ENCODE measurements around the gene PHACTR1. TPM values are rescaled to one million over a fixed set of nuclear protein-coding genes. Genes with fewer than 3 reads are reported as not detected.

The PHACTR1 gene
- total RNA-seq, 4 donors from 2014 or later = 2.0 to 8.3 (median 4.5) TPM

DNA sequence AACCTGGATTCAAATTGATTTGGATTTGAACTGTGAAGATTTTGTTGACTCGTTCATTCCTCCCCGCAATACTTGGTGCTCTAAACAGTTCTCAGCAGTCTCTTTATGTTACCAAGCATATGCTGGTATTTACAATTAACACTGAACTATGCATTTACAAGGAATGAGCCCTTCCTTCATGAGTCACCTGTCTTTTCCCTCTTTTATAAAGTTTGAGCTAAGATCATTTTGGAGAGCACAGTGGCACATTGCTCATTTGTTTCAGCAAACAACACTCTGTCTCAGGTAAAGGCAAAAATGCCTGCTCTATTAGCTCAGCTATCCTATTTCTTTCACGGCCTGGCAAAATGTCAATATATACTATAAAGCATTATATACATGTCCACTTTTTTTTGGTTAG lies 285.4 kb downstream of the PHACTR1 start:
- no peak overlapping the region for H3K27ac ChIP-seq
- H3K36me3 ChIP-seq = peaks cover 0 to 2% of the 10 kb centered on the region in 2 donors
- no peaks in the 10 kb centered on the region for H3K27me3 ChIP-seq
- no peak for DNase-seq
- TF ChIP-seq, protein P1, sequence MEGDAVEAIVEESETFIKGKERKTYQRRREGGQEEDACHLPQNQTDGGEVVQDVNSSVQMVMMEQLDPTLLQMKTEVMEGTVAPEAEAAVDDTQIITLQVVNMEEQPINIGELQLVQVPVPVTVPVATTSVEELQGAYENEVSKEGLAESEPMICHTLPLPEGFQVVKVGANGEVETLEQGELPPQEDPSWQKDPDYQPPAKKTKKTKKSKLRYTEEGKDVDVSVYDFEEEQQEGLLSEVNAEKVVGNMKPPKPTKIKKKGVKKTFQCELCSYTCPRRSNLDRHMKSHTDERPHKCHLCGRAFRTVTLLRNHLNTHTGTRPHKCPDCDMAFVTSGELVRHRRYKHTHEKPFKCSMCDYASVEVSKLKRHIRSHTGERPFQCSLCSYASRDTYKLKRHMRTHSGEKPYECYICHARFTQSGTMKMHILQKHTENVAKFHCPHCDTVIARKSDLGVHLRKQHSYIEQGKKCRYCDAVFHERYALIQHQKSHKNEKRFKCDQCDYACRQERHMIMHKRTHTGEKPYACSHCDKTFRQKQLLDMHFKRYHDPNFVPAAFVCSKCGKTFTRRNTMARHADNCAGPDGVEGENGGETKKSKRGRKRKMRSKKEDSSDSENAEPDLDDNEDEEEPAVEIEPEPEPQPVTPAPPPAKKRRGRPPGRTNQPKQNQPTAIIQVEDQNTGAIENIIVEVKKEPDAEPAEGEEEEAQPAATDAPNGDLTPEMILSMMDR (IDR thresholded peaks at IDR 0.05) = no peak
- TF ChIP-seq POLR2A (IDR thresholded peaks at IDR 0.05) = no peak
- no peaks in the 10 kb centered on the region for H3K4me1 ChIP-seq
- no peaks in the 10 kb centered on the region for H3K9me3 ChIP-seq
- intact Hi-C loops (cut with DNase I; ENCODE audit: low total_unique reads) = no loop called here
- no peak overlapping the region for H3K4me3 ChIP-seq

DNA sequence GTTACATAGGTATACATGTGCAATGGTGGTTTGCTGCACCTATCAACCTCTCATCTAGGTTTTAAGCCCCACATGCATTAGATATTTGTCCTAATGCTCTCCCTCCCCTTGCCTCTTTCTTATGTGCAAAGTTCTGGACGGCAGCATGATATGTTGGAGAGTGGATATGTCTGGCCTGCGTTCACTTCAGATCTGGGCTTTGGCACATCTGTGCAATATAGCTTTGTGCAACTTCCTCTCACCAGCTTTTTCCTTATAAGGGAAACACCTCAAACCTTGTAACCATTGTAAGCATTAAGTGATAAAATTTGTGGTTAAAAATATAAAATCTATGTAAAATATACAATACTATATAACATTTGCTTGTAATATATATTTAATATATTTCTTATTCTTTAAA lies 288.0 kb downstream of the PHACTR1 start:
- intact Hi-C loops (cut with DNase I; ENCODE audit: low total_unique reads) = no loop called here
- no peak for DNase-seq
- Histone ChIP-seq H3K4me3 (no peak overlapping the region), H3K9me3 (no peaks in the 10 kb centered on the region), H3K27ac (no peak overlapping the region), H3K36me3 (peaks cover 0 to 2% of the 10 kb centered on the region in 2 donors), H3K4me1 (no peaks in the 10 kb centered on the region), H3K27me3 (no peaks in the 10 kb centered on the region)
- no peak for TF ChIP-seq POLR2A (IDR thresholded peaks at IDR 0.05)
- TF ChIP-seq, protein P1 (IDR thresholded peaks at IDR 0.05) = no peak

DNA sequence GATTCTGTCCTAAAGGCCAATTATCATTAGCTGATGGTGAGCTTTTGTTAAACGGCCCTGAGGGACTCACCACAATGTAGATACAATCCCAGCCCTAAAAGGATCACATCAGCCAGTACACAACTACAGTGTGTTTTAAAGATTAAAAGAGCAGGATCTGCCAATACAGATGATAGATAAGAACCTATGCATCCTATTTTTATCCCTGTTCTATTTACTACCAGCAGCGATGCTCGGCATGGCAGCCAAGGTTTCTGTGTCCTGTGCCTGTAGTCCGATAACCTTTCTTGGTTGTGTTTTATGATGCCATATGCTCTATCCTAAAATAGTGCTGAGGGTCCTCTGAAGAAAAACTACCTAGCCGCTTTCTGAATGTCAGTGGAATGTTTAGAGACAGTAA lies 289.4 kb downstream of the PHACTR1 start:
- Histone ChIP-seq H3K27me3 (no peaks in the 10 kb centered on the region), H3K27ac (no peak overlapping the region), H3K4me3 (no peak overlapping the region), H3K9me3 (no peaks in the 10 kb centered on the region), H3K4me1 (no peaks in the 10 kb centered on the region), H3K36me3 (peaks cover 0 to 2% of the 10 kb centered on the region in 2 donors)
- TF ChIP-seq, protein P1 (IDR thresholded peaks at IDR 0.05) = no peak
- TF ChIP-seq POLR2A (IDR thresholded peaks at IDR 0.05) = no peak
- intact Hi-C loops (cut with DNase I; ENCODE audit: low total_unique reads) = no loop called here
- DNase-seq = no peak

DNA sequence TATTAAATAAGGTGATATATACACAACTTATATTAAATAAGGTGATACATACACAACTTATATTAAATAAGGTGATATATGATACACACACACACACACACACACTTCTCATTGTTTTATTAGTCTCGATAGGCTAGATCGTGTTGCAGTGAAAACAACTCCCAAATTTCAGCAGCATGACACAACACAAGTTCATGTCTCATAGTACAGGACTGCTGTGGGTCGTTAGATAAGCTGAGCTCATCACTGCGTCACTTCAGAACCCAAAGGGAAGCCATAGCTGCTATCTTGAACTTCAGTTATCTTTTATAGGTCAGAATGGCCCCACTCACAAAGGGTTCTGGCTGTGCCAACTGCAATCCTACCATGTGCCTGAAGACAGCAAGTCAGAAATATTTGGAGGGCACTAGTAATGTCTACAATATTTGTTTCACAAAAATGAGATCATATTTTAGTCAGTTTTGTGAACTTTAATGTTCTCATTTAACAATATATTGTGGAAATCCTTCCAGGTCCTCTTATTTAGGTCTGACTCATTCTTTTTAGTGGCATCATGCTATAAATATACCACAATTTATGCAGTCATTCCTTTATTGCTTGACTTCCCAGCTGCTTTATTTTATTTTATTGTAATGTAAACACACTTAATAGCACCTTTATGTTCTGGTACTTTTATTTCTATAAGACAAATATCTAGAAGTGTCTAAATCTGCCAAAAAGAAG lies 290.2 kb downstream of the PHACTR1 start:
- Histone ChIP-seq H3K27me3 (no peaks in the 10 kb centered on the region), H3K4me3 (no peak overlapping the region), H3K4me1 (no peaks in the 10 kb centered on the region), H3K9me3 (no peaks in the 10 kb centered on the region), H3K36me3 (peaks cover 0 to 2% of the 10 kb centered on the region in 2 donors), H3K27ac (no peak overlapping the region)
- DNase-seq = no peak
- TF ChIP-seq POLR2A (IDR thresholded peaks at IDR 0.05) = no peak
- TF ChIP-seq, protein P1 (IDR thresholded peaks at IDR 0.05) = no peak
- intact Hi-C loops (cut with DNase I; ENCODE audit: low total_unique reads) = no loop called here

DNA sequence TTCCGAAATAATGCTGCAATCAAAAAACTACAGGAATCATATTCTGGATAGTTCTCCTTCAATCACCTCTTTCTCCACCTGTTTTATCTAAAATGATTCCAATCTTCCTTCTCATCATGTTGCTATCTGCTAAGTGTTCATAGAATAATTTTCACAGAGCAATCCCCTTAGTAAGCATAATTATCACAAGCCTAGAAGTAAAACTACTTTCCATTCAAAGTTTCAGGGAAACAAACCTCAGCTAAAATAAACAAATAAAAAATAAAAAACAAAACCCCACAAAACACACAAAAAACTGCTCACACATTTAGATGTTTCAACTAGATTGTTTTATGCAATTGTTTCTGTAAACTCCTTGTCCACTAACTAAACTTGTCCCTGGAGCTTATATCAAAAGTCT lies 291.2 kb downstream of the PHACTR1 start:
- Histone ChIP-seq H3K4me1 (no peaks in the 10 kb centered on the region), H3K27ac (no peak overlapping the region), H3K36me3 (peaks cover 0 to 2% of the 10 kb centered on the region in 2 donors), H3K4me3 (no peak overlapping the region), H3K27me3 (peaks cover 0 to 3% of the 10 kb centered on the region in 2 donors), H3K9me3 (no peaks in the 10 kb centered on the region)
- DNase-seq = no peak
- intact Hi-C loops (cut with DNase I; ENCODE audit: low total_unique reads) = no loop called here
- TF ChIP-seq POLR2A (IDR thresholded peaks at IDR 0.05) = no peak
- TF ChIP-seq, protein P1 (IDR thresholded peaks at IDR 0.05) = no peak
